ENCODE measurements around the gene NLGN3.

The NLGN3 gene

DNA sequence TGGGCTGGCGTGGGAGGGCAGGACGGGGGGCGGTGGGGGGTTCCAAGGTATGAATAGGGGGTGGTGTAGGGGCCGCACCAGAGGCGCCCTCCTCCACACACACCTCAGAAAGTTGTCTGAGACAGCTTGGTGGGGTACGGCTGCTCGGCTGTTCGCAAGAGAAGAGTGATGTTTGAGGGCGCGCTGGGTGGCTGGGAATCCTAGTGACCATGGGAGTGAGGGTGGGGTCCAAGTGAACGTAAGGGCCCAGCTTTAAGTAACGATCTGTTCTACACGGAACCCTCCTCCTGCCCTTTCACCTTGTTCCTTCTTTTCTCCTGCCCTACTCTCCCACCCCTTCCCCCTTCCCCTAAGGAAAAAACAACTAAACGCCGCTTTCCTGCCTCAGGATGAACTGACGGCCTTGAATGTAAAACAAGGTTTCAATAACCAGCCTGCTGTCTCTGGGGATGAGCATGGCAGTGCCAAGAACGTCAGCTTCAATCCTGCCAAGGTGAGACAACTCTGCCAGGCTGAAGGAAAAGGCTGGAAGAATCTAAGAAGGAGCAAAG is 25.6 kb upstream of the NLGN3 start:
- no peak for DNase-seq

DNA sequence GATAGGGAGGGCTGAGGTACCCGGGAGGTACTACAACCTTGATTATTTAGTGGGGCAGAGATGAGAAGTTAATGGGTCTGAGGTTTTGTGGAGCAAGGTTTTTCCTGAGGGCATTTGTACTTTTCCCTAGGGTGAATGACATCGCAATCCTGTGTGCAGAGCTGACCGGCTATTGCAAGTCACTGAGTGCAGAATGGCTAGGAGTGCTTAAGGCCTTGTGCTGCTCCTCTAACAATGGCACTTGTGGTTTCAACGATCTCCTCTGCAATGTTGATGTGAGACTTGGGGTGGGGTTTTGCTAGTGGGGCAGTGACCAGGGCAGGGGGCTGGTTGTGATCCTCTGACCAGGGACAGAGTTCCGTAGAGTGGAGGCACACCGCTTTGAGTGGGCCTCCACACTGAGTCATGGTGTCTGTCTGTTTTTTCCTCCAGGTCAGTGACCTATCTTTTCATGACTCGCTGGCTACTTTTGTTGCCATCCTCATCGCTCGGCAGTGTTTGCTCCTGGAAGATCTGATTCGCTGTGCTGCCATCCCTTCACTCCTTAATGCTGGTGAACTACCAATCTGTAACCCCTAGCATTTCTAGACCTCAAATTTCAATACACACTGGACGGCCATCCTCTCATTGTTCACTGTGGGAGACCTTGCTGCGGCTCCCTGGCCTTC is 16.3 kb upstream of the NLGN3 start:
- DNase-seq, result no peak

DNA sequence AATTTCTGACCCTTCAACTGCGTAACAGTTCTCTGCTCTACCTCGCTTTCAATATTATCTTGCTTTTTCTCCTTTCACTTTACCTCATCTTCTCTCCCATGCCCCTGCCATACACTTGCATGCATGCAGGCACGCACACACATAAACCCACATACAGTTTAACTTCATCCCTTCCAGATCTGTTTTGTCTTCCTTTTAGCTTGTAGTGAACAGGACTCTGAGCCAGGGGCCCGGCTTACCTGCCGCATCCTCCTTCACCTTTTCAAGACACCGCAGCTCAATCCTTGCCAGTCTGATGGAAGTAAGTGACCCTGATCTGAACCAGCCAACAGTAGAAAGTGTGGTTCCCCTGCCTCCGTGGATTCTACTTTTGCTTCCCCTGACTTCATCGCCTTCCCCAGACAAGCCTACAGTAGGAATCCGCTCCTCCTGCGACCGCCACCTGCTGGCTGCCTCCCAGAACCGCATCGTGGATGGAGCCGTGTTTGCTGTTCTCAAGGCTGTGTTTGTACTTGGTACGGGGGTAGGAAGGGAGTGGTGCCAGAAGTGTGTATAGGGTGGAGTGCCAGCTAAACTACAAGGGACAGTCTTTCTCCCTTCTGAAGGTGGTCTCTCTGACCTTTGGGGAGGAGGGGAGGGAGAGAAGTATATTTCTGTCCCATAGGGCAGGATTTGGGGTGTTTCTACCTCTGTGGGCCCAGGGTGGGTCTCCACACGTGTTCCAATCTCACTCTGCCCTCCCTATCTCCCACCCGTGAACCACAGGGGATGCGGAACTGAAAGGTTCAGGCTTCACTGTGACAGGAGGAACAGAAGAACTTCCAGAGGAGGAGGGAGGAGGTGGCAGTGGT is 15.5 kb upstream of the NLGN3 start:
- peak; percentile 9 for DNase-seq

DNA sequence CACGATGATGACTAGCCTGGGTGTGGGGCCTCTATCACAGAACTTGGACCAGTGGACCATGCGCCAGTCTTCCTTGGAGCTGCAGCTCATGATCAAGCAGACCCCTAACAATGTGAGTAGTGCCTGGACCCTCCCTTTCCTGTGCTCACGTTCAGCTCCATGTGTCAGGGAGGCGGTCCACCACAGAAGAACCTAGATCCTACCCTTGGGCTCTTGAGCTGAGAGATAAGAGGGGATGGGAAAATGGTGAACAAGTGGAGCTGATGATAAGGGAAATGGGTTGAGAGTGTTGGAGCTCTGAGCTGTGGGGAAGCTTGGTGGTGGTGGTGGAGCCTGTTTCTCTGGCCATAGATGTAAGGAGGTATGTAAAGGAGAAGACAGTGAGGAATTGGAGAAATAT is 13.1 kb upstream of the NLGN3 start:
- no peak for DNase-seq

DNA sequence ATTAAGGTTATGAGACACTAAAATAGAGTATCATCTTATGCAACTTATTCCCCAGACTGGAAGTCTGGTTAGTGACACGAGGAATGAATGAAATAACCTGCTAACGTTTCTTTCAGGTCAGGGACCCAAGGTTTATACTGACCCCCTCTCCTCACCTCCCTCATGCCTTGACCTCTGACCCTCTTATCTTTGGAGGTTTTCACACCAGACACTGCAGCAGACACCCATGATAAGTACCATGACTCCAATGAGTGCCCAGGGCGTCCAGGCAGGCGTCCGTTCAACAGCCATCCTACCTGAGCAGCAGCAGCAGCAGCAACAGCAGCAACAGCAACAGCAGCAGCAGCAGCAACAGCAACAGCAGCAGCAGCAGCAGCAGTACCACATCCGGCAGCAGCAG is 4.2 kb upstream of the NLGN3 start:
- no peak for DNase-seq

DNA sequence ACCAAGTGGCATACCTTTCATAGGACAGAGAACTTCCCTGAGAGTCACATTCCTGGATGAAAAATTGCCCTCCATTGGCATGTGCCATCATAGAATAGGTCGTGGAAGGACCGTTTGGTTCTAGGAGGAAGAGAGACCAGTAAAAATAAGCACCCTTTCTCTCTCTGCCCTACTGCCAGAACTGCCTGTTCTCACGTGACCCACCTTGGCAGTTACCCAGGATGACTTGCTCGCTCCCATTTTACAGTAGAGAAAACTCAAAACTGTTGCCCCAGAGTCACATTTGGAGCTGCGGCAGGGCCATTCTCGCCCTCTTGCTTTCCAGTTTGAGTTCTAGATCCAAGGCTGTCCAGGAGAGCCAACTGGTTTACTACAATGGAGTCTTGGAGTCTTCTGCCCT is 1.1 kb upstream of the NLGN3 start:
- DNase-seq, result no peak

DNA sequence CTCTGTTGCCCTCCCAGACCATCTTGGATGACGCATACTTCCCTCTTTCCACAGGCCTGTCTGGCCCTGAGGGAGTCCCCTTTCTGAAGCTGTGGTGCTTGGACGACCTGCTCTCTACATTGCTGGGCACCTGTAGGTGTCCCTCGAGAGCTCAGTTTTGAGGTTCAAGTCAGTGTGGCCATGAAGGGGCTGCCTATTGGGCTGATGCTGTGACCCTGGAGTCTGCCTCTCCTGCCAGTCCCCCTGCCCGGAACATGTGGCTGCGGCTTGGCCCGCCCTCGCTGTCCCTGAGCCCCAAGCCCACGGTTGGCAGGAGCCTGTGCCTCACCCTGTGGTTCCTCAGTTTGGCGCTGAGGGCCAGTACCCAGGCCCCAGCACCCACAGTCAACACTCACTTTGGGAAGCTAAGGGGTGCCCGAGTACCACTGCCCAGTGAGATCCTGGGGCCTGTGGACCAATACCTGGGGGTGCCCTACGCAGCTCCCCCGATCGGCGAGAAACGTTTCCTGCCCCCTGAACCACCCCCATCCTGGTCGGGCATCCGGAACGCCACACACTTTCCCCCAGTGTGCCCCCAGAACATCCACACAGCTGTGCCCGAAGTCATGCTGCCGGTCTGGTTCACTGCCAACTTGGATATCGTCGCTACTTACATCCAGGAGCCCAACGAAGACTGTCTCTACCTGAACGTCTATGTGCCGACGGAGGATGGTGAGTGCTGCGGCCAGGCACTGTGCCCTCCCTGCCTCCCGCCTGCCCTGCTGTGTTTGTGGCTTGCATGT is 3.0 kb downstream of the NLGN3 start:
- DNase-seq, result no peak

DNA sequence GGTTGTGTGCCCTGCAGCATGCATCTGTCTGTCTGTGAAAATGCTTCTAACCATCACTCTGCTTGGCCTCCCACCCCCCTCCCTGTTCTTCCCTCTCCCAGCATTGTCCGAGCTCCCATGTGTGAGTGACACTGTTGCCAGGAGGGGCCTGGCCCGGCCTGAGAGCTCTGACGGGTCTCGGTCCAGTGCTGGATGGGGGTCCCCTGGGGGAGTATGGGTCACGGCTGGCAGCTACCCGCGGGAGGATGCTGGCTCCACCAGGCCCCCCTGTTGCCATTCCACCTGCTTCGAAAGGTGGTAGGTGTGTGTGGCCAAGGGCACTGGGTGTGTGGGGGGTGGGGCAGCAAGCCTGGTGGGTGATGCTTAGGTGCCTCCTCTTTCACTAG is 3.6 kb downstream of the NLGN3 start:
- DNase-seq, result no peak

DNA sequence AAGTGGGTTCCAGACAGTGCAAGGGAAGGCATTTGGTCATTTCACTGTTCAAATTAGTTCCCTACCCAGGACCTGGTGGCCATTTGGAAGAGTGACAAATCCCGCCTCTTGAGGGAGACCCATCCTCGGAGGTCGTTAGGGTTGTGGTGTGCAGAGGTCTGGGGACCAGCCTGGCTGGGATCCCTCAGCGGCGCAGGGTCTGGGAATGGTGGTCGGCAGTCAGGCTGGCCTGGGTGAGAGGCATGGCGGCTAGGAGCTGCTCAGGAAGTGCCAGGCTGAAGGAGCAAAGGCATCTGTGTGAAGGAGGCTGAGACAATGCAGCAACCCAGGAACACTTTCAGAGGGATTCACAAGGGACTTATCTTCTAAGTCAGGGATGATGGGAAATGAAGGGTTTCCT is 6.7 kb downstream of the NLGN3 start:
- no peak for DNase-seq

DNA sequence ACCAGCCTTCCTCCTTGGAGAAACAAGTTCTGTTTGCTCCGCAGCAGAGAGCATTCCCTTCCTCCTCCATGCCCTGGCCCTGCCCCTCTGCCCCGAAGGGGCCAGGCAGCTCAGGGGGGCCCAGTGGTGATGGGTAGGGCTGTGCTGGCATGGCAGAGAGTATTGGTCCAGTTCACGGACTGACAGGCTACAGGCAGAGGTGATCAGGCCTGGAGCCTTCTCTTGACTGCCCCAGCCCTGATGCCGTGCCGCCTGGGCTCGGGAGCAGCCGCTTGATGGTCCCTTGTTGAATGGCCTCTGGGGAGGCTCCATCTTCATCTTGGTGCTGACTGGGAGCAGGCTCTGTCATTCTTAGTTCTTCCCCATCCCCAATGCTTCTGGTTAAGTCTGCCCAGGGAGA is 9.6 kb downstream of the NLGN3 start:
- DNase-seq, result no peak

DNA sequence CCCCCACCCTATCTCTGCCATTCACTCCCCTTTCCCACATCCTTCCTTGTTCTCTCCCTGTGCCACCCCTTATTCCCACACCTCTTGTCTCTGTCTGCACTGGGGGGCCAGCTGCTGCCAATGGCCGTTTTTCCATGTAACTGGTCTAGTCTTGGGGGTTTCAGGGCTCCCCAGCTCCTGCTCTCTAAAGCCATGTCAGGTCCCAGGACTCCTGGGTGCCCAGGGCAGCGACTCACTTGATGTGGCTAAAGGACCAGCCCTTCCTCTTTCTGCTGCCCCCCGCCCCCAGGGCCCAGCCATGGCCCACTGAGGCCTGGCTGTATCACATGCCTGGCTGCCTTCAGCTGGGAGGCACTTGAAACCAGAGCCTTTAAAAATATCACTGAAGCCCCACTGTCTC is 10.0 kb downstream of the NLGN3 start:
- DNase-seq, result no peak

DNA sequence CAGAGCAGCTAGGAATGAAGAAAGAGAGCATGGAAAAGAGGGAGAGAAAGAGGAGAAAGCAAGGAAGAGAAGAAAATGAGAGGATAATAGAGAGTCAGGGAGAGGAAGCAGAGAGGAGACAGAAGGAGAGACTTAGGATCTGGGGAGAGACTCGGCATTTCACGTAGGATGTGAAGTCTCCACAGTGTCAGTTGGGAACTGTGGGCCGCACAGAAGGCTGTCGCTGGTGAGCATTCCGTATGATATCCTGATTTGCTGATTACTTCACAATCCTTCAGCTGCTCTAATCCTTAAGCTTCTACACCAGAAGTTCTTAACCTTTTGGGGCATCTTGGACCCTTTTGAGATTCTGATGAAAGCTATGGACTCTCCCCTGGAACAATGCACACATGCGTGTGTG is 14.0 kb downstream of the NLGN3 start:
- DNase-seq, result no peak

DNA sequence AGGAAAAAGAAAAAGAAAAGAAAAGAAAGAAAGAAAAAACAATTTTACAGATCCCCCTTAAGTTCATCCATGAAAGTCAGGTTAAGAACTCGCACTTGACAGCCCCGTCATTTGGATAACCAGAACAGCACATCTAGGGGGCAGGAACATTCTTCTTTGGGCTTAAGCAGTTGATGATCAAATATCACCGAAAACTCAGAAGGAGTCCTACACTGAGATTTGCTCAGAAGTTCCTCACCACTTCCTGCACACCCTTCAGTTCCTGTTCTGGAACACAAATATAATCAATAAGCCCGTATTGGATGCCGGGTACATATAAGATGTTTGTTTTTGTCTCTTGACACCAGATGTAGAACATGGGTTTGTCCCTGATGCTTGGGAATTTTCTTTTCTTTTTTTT is 14.7 kb downstream of the NLGN3 start:
- DNase-seq, result no peak

DNA sequence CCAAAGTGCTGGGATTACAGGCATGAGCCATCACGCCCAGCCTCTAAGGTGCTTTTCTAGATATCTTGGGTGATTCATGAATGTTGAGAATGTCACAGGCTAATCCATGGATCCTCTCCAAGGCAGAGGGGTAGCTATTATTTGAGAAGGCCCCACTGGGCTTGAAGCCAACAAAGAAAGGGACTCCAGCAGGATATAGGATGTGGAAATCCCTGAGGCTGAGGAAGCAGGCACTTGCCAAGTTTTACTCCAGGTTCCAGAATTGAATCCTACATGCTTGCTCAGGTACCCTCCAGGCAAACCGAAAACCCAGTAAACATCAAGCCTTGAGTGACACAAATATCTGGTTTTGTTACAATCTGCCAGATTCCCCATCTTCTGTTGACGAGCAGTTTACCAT is 15.8 kb downstream of the NLGN3 start:
- no peak for DNase-seq

DNA sequence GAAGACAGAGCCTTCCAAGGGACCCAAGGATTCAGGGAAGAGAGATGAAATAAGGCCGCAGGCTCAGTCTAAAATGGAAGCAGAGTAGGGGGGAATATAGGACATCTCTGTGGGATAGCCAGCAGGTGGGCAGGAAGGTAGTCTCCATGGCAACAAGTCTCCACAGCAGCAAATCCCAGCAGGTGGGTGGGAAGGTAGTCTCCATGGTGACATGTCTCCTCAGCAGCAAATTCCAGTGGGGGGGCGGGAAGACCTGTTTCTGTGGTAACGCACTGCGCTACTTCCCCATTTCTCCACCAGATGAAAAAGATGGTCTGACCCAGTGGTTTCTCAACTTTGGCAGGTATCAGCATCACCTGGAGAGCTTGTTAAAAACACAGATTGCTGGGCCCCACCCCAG is 18.3 kb downstream of the NLGN3 start:
- no peak for DNase-seq

DNA sequence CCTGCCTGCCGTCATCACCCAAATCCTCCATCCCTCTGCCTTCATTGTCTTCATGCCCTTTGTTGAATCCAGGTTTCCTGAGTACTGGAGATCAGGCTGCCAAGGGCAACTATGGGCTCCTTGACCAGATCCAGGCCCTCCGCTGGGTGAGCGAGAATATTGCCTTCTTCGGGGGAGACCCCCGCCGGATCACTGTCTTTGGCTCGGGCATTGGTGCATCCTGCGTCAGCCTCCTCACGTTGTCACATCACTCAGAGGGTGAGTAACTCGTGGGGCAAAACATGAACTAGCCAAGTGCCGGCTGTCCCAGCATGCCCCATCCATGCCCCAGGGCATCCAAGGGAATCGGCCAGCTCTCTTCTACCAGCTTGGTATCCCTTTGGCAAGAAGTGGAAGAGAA is 19.4 kb downstream of the NLGN3 start:
- no peak for DNase-seq

DNA sequence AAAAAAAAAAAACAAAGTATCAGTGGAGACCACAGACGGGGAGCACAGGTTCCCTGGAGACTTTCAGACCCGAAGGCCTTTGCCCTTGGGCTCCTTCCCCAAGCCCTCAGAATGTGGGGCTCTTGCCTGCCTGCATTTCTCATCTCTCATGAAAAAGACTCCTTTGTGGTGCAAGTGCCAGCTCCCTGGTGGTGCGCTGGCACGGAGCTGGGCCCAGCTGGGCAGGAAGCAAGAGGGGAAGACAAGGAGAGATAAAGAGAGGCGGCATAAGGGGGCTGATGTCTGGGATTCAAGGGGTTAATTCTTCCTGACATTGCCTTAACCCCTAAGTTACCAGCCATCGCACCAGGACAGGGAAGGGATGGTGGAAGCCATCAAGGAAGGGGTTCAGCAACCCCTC is 21.8 kb downstream of the NLGN3 start:
- no peak for DNase-seq

DNA sequence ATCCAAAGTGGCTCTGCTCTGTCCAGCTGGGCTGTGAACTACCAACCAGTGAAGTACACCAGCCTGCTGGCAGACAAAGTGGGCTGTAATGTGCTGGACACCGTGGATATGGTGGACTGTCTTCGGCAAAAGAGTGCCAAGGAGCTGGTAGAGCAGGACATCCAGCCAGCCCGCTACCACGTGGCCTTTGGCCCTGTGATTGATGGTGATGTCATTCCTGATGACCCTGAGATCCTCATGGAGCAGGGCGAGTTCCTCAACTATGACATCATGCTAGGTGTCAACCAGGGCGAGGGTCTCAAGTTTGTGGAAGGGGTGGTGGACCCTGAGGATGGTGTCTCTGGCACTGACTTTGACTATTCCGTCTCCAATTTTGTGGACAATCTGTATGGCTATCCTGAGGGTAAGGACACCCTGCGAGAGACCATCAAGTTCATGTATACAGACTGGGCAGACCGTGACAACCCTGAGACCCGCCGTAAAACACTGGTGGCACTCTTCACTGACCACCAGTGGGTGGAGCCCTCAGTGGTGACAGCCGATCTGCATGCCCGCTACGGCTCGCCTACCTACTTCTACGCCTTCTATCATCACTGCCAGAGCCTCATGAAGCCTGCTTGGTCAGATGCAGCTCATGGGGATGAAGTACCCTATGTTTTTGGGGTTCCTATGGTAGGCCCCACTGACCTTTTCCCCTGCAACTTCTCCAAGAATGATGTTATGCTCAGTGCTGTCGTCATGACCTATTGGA is 22.6 kb downstream of the NLGN3 start:
- no peak for DNase-seq

DNA sequence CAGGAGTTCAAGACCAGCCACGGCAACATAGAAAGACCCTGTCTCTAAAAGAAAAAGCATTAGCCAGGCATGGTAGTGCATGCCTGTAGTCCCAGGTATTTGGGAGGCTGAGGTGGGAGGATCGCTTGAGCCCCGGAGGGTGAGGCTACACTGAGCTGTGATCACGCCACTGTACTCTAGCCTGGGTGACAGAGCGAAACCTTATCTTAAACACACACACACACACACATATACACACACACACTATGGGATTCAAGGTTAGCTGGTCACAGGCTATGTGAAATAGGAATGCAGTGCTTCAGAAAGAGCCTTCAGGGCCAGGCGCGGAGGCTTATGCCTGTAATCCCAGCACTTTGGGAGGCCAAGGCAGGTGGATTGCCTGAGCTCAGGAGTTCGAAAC is 23.5 kb downstream of the NLGN3 start:
- DNase-seq, result no peak

DNA sequence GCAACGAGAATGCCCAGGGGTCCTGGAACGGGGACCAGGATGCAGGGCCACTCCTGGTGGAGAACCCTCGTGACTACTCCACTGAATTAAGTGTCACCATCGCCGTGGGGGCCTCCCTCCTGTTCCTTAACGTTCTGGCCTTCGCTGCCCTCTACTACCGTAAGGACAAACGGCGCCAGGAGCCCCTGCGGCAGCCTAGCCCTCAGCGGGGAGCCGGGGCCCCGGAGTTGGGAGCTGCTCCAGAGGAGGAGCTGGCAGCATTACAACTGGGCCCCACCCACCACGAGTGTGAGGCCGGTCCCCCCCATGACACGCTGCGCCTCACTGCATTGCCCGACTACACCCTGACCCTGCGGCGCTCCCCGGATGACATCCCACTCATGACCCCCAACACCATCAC is 24.9 kb downstream of the NLGN3 start:
- DNase-seq, result no peak

DNA sequence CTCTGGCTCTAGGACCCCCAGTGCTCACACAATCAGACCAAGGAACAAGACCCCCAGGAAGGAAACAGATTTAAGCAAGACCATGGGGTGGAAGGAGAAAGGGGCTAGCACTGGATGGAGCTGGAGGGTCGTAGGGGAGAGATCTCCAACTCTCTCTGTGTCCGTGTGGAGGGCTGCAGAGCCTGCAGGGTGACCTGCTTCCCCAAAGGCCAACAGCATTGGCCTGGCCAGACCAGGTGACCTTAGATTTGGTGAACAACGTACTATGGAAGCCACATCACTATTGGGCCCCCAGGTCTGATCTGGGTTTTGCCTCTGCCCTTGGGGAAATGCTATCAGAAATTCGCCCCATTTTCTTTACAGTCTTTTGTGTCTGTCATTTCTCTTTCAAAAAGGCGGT is 26.0 kb downstream of the NLGN3 start:
- no peak for DNase-seq

DNA sequence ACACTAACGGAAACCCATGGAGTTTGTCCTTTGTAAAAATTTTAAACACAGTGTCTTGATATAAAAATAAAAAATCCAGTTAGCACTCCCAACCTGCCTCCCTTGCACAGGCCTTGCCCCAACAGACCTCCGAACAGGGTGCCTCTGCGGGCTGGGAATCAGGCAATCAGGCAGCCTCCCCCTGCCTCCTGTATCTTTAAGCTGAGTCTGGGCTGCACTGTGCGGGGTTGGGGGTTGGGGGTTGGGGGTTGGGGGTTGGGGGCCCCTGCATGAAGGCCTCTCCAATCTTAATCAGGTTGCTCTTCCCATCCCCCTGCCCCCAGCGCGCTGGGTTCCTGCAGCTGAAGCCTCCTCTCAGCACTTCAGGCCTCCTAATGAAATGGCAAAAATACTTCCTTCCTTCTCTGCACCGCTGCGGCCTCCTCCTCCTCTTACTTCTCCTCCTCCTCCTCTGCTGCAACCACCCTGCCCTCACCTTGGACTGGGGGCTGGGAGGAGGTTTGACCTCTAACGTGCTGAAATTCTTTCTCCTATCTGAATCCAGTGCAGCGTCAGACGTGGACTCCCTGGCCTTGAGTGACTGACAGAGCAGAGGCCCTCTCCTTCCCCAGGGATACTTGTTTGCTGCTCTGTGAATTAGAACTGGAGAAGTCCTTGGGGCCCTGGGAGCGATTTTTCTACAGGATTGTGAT is 26.6 kb downstream of the NLGN3 start:
- DNase-seq, result no peak

Data from NCI-H1105 (cell line).